Stimulated activated CD4-positive, alpha-beta T cell treated with anti-CD3 and anti-CD28 coated beads, Interleukin-2, amount 100 ng/mL, for 4 hours (primary cell): ENCODE results near the gene LIX1L.

Source experiments
- DNase-seq: peaks from one replicate; pipeline ENCODE4 v3.0.0-alpha.2; 2020; ENCODE audit warnings: low read depth

The LIX1L gene

DNA sequence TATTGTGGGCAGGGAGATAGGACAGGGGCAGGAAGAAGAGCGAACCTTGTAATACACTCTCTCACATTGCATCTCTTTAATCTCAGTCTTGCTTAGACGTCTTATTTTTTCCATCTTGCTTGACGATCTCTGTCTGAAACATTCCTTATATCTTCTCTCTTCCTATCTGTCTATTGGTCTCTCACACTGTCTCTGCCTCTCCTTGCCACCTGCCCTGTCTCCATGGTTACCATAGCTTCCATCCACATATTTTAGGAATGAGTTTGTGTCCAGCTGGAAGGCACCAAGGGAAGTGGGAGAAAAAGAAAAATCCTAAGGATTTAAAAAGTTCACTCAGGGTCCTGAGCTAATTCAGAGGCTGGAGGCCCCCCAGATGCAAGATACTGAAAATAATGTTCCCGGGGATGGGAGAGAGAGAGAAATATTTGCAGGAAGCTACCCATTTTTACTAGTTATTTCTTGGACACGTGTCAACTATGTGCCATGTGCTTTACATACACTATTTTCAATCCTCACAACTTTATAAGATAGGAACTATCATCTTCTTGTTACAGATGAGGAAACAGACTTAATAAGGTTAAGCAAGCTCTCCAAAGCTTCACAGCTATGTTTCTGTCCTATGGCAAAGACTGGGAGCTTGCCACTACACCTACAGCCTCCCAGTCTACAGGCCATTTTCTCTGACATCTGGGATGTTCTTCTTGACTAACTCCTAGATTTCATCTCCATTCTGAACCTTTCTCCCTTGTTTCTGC is 5.6 kb upstream of the LIX1L start:
- DNase-seq, result no peak

GRCh38 chr1:145962157-145963102 is 4.6 kb upstream of the LIX1L start:
- no peak for DNase-seq

DNA sequence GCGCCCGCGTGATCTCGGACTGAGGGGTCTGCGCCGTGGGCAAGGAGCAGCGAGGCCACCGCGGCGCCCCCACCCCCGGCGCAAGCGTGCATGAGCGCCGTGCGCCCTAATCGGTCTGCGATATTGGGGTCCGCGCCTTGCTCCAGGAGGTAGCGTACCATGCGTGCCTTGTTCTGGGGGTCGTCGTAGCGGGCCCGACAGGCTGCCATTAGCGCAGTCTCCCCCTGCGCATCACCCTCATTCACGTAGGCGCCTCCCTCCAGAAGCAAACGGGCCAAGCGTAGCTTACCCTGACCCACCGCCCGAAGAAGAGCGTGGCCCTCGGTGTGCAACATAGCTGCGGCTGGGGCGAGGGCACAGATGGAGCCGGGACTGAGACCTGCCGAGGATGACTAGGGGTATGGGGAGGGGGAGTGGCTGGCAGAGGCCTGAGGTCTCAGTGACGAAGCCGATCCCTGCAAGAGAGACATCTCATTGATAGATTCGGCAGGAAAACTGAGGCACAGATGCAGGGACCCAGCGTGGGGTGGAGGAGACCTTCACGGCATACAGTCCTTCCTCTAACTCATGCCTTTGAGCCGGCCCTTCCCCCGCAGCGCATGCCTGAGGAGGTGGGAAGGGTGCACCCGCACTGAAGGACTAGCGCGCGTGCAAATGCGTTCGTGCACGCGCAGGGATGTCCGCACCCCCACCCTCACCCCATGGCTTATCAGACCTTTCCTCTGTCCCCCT is 3.8 kb upstream of the LIX1L start:
- peak; percentile 41 for DNase-seq

- DNase-seq, result no peak
Observed at GRCh38 chr1:145961109-145961424, 3.2 kb upstream of the LIX1L start.

DNA sequence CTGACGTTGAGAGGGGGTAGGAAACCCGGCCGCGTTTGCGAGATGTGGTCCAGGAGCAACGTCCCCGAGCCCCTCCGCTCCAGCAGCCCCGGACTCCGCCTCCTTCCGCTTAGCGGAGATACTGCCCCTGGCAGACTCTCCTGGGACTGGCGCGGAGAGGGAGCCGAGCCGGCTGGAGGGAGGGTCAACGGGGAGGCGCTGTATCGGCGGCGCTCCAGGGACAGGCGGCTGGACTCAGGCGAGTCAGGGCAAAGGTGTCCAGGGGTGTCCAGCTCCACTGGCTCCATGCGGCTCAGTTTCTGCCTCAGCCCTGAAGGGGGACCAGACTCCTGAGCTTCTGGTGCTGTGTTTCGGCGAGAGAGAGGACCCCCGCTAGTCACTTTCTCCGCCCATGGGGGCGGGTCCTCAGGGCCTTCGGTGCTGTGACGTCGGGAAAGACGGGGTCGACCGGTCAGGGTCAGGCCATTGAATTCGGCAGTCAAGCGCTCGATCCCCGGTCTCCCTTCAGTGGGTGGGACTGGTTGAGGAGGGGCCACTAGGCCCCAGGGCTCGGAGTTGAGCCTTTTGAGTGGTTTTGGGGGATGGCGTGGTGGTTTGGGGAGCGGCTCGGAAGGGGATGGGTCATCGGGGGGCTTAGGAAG is 2.8 kb upstream of the LIX1L start:
- no peak for DNase-seq

DNA sequence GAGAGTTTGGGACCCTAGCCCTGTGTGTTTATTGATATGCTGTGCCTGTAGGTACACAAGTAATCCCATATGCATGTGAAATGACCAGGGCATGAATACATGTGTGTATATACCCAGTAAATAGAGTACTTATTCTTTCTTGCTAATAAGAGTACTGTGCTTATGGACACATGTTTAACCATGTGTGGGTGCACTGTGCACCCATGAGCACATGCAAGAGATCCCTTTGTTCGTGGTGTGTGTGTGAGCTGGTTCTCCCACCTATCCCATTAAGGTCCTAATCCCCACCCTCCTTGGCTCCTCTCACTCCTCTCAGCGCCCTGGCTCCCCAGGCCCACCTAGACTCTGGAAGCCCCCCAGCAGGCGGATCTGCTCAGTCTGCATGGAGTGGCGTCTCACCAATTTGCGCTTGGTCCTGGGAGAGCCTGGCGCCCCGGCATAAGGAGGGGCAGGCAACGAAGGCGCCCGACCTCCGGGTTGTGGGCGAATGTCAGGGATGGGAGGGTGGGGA is 2.2 kb upstream of the LIX1L start:
- no peak for DNase-seq

- DNase-seq, result no peak
Observed at GRCh38 chr1:145959333-145959732, 1.5 kb upstream of the LIX1L start.

DNA sequence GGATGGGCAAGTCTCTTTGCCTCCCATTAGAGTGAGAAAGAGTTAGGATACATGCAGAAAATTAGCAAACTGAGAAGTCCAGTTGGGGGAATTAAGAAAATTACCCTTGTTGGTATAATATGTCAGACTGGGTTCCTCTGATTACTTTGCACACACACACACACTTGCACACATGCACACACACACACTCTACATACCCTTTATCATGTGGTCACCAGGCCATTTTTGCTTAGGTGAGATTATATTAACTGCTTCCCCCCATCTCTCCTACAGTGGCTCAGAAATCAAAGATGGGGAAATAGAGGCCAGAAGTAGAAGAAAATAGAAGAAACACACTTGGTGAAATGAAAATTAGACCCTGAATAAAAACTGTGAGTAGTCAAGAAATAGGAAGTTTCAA is 917 bp upstream of the LIX1L start:
- no peak for DNase-seq

DNA sequence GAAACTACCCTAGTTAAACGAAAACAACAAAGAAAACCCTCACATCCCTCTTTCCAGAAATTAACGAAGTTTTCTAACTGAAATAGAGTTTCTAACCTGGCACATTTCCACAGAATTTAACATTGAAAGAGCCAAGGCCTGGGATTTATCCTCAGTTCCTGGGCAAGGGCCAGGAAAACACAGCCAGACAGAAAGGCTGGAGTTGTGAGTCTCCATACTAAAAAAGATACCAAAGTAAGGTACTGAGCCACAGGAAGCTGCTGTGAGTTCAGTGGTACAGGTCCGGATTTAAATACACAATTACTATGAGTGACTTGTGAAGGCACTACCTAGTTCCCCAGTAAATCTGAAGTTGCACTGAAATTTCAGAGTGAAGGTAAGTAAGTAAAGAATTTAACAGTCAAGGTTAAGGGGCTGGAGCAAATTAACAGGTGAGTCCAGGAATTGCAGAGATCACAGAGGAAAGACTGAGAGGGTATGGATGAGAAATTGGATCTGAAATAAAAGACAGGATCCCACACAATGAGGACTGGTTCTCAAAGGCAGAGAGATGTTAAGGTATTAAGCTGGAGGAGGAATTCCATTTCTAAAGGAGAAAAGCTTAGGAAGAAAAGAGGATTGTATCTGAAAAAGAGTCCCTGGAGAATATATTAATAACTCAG is 905 bp downstream of the LIX1L start:
- DNase-seq, result no peak

DNA sequence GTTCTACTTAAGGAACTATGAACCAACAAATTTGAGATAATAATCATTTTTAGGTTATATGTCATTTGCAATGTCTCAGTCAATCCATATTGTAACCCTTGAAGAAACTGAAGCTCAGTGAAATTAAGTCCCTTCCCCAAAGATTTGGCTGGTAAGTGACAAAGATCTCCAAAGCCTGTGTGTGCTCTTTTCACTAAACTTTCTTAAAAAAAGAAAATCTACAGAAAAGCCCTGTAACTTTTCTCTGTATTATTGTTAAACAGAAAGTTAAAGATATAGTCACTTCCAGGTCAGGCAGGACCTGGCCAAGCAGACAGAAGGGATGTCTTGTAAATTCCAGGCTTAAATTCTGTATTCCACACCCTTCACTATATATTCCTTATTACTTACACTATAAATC is 1.5 kb downstream of the LIX1L start:
- no peak for DNase-seq

DNA sequence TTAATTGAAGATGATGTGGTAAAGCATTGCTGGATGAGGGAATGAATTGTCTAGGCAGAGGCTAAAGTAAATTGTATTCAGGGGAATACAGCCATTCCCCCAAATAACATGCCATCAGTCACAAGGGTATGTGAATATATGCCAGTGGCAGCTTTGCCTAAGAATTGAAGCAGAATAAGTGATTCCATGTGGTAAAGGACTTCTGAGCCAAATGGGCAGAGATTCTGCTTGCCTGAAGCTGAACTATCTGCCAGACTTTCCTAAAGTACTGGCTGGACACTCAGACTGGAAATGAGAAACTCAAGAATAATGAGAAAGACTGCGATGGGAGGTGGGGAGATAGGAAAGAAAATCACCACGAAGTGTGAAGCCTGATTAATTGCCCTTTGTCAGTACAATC is 2.4 kb downstream of the LIX1L start:
- no peak for DNase-seq

- no peak for DNase-seq
Observed at GRCh38 chr1:145953861-145954260, 4.0 kb downstream of the LIX1L start.

DNA sequence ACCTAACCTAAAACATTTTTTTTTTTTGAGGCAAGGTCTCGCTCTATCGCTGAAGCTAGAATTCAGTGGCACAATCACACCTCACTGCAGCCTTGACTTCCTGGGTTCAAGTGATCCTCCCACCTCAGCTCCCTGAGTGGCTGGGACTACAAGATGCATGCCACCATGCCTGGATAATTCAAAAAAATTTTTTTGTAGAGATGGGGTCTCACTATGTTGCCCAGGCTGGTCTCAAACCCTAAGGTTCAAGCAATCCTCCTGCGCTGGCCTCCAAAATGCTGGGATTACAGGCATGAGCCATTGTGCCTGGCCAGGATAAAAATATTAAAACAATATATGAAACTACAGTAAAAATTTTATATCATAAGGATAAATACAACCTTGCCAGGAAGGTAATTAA is 4.9 kb downstream of the LIX1L start:
- no peak for DNase-seq

DNA sequence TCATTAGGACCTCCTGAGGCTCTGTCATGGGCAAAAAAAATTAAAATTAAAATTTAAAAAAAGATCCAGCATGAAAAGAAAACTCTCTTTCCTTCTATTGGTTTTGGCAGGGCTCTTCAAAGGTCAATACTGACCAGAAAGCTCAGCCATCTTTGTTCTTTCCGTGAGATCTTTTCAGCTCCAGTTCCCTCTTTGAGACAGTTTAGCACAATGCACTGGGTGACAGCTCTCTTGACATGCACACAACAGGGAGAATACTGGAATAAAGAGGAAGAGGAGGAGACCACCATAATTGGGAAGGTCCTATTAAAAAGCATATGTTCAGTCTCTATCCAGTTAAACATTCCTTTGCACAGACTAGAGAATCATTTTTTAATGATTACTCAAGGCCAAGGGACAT is 6.3 kb downstream of the LIX1L start:
- DNase-seq, result no peak

- DNase-seq, result no peak
Observed at GRCh38 chr1:145949219-145949618, 8.6 kb downstream of the LIX1L start.

GRCh38 chr1:145947551-145947950 is 10.3 kb downstream of the LIX1L start:
- DNase-seq, result no peak

- DNase-seq, result no peak
Observed at GRCh38 chr1:145946477-145946986, 11.3 kb downstream of the LIX1L start.

- DNase-seq, result no peak
Observed at GRCh38 chr1:145944532-145944931, 13.3 kb downstream of the LIX1L start.

DNA sequence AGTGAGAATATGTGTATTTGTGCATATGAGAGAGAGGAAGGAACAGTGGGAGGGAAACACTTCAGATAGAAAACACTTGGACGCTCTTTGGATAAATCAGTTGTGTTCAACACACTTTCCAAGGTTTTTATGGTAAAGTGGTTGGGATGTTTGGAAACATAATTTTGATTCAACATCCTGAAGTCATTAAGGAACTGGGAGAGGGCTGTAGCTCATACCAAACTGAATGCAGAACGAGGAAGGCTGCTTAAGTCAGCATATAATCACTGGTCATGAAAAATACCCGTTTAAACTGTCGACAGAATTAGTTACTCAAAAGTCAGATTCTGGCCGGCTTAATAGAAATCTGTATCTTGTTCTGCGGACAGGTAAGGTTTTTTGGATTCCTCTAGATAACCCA is 14.9 kb downstream of the LIX1L start:
- no peak for DNase-seq

- DNase-seq, result no peak
Observed at GRCh38 chr1:145942405-145942804, 15.4 kb downstream of the LIX1L start.

GRCh38 chr1:145937436-145937835 is 20.4 kb downstream of the LIX1L start:
- no peak for DNase-seq
